Epithelial cell of proximal tubule (primary cell): ENCODE data around the gene LDLRAD4. TPM values are rescaled to one million over a fixed set of nuclear protein-coding genes. Genes with fewer than 3 reads are reported as not detected.

Experiments
- DNase-seq: peaks from one replicate; pipeline ENCODE4 v3.0.0-alpha.2; 2011; ENCODE audit warnings: low read depth
- H3K4me3 ChIP-seq: 2 replicates; pipeline ENCODE4 v1.5.1; 2011; ENCODE audit warnings: low read depth, mild to moderate bottlenecking, low read length
- CTCF ChIP-seq: conservative IDR thresholded peaks from 2 replicates; pipeline ENCODE4 v1.5.1; 2012; ENCODE audit warnings: low read depth, mild to moderate bottlenecking, low read length
- total RNA-seq: library from RNA; depleted of rRNA; stranded (reverse); fragments of >200 nt; gene quantifications from 2 replicates; pipeline ENCODE4 v1.2.3, GENCODE V29; 2015

LDLRAD4 gene
- total RNA-seq, 1 donor from 2014 or later, result under 0.01 TPM

GRCh38 chr18:13237641-13238040 lies 19.1 kb downstream of the LDLRAD4 start:
- TF ChIP-seq CTCF, result no peak
- no peak for DNase-seq

DNA sequence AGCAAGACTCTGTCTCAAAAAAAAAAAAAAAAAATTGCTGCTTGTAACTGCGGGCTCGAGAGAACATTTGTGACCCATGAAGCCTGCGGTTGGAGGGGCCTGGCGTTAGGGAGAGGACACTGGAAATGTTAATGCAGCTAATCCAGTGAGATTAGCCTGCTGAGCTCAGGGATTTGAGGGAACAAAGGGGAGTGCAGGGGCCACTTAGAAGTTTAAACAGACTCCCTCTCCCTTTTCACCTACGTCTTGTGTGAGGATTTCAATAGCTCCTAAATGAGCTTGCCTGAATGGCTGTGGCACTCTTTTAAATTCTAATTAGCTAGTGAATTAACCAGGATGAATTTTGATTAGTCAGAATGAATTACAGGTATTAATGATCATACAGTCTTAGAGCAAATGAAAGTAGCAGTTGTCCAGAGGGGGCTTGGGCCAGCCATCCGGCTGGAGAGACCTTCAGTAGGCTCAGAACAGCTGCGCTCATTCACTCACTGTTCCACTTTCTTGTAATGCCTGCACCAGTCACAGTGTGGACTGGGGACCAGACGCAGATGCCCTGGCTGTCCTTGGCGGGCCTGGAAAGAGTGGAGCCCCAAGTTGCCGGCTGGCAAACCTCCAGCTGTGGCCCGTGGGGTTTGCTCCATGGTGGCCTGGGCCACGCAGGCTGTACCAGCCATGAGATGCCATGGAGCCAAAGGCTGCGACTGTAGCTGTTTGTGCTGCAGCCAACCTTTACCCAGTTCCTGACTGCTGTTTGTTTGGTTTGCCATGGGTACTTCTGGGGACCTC lies 20.8 kb downstream of the LDLRAD4 start:
- no peak for TF ChIP-seq CTCF
- H3K4me3 ChIP-seq, result no peak overlapping the region
- no peak for DNase-seq

More at GRCh38 chr18:13237641-13238040, 19.1 kb downstream of the LDLRAD4 start:
- H3K4me3 ChIP-seq, result no peak overlapping the region

- no peak for DNase-seq
- TF ChIP-seq CTCF, result no peak
- H3K4me3 ChIP-seq, result no peak overlapping the region
Measured at GRCh38 chr18:13240060-13240725, 21.6 kb downstream of the LDLRAD4 start.

DNA sequence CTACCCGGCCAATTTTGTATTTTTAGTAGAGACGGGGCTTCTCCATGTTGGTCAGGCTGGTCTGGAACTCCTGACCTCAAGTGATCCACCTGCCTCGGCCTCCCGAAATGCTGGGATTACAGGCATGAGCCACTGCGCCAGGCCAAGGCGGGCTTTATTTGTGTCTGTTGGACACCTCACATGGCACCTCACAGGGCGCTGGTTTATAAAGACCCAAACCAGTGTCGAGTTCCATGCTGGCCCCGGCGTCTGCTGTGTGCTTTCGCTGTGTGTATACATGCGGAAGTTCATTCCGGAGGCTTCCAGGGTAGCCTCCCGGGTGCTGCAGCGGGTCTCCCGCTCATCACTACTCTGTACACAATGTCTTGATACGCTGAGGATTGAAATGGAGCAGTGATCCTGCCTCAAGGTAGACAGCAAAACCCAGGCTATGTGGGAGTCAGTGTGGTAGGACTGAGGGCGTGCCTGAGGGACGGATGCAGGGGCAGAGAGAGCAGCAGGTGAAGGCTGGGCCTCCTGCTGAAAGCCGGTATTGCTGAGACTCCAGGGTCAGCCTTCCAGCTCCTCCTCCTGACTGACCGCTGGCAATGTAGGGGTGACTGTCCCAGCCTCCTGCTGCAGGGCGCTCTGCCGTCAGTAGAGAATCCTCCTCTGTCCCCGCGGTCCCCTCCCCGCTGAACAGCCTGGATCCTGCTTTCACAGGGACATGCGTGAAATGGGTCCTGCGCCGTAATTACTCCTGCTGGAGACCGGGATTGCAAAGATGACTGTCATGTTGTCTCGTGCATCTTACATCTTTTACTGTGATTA lies 22.7 kb downstream of the LDLRAD4 start:
- no peak overlapping the region for H3K4me3 ChIP-seq
- DNase-seq, result no peak
- no peak for TF ChIP-seq CTCF

GRCh38 chr18:13241893-13242175 lies 23.3 kb downstream of the LDLRAD4 start:
- TF ChIP-seq CTCF, result no peak
- H3K4me3 ChIP-seq, result no peak overlapping the region
- DNase-seq, result no peak

- DNase-seq, result no peak
- H3K4me3 ChIP-seq, result no peak overlapping the region
- TF ChIP-seq CTCF, result no peak
Measured at GRCh38 chr18:13242797-13243196, 24.2 kb downstream of the LDLRAD4 start.
